HEK293 (cell line): ENCODE results near the gene SAMHD1.
A peak's percentile ranks its signal among the peaks of the same experiment; 100 is the strongest.

Experiments
- CTCF ChIA-PET: fragments of 350-600 bp; formaldehyde crosslinking; extraction: SDS; loops from one replicate; lab custom pipeline; 2021; ENCODE audit warnings: antibody characterized with exemption; lab: Yijun Ruan, JAX
- POLR2A ChIA-PET: fragments of 300-600 bp; formaldehyde crosslinking; extraction: SDS; loops from one replicate; lab custom pipeline; 2020; ENCODE audit warnings: antibody characterized with exemption, inconsistent platforms; lab: Yijun Ruan, JAX
- H3K27ac ChIP-seq: fragments of 200-500 bp; sonication (Bioruptor generic); 2 replicates; pipeline ENCODE4 v1.5.1; 2014; ENCODE audit warnings: low read depth, low read length, control low read depth, inconsistent platforms; ENCODE audit errors: extremely low read depth
- H3K36me3 ChIP-seq, 2 experiments: fragments of 200-500 bp in 1 of 2; sonication (Bioruptor generic) in 1 of 2; 1 replicate in 1 of 2; 2 replicates in 1 of 2; pipeline ENCODE4 v1.5.1; 2014 to 2017; ENCODE audit warnings: inconsistent platforms in 2 of 2, low read length in 2 of 2; ENCODE audit not compliant: control insufficient read depth in 2 of 2, insufficient read depth in 1 of 2
- H3K4me1 ChIP-seq: fragments of 200-500 bp; sonication (Bioruptor generic); 2 replicates; pipeline ENCODE4 v1.5.1; 2014; ENCODE audit warnings: mild to moderate bottlenecking, low read length, inconsistent platforms; ENCODE audit not compliant: control insufficient read depth, insufficient read depth
- H3K4me3 ChIP-seq: 2 replicates; pipeline ENCODE4 v1.5.1; 2011; ENCODE audit warnings: low read depth, mild to moderate bottlenecking, control low read depth, low read length, moderate library complexity
- H3K9me3 ChIP-seq: fragments of 200-500 bp; sonication (Bioruptor generic); 2 replicates; pipeline ENCODE4 v1.5.1; 2014; ENCODE audit warnings: low read depth, low read length, inconsistent platforms; ENCODE audit not compliant: control insufficient read depth, insufficient read depth
- HOXA7 ChIP-seq: sonication (generic); formaldehyde crosslinking; IDR thresholded peaks from 2 replicates; pipeline ENCODE4 v1.8.1; 2022; ENCODE audit warnings: missing genetic modification reagents, borderline replicate concordance
- KLF9 ChIP-seq: fragments of 450-650 bp; formaldehyde crosslinking; IDR thresholded peaks from 2 replicates; pipeline ENCODE4 v1.5.1; 2016; ENCODE audit warnings: missing biosample characterization, missing genetic modification characterization, low read depth
- MYNN ChIP-seq: fragments of 450-650 bp; formaldehyde crosslinking; IDR thresholded peaks from 2 replicates; pipeline ENCODE4 v1.5.1; 2016; ENCODE audit warnings: missing biosample characterization, missing genetic modification characterization, borderline replicate concordance
- SCRT2 ChIP-seq: fragments of 450-650 bp; formaldehyde crosslinking; IDR thresholded peaks from 2 replicates; pipeline ENCODE4 v1.5.1; 2016; ENCODE audit warnings: missing biosample characterization, missing genetic modification characterization
- SP3 ChIP-seq: fragments of 450-650 bp; formaldehyde crosslinking; IDR thresholded peaks from 2 replicates; pipeline ENCODE4 v1.5.1; 2016; ENCODE audit warnings: missing biosample characterization, missing genetic modification characterization
- SP7 ChIP-seq: fragments of 450-650 bp; formaldehyde crosslinking; IDR thresholded peaks from 2 replicates; pipeline ENCODE4 v1.5.1; 2016; ENCODE audit warnings: missing biosample characterization, missing genetic modification characterization
- ZBTB20 ChIP-seq: fragments of 450-650 bp; formaldehyde crosslinking; IDR thresholded peaks from 2 replicates; pipeline ENCODE4 v1.5.1; 2016; ENCODE audit warnings: missing biosample characterization, missing genetic modification characterization
- ZBTB7A ChIP-seq: fragments of 450-650 bp; formaldehyde crosslinking; IDR thresholded peaks from 2 replicates; pipeline ENCODE4 v1.5.1; 2016; ENCODE audit warnings: low read depth, missing biosample characterization, missing genetic modification characterization
- ZEB2 ChIP-seq: fragments of 450-650 bp; formaldehyde crosslinking; IDR thresholded peaks from 2 replicates; pipeline ENCODE4 v1.5.1; 2016; ENCODE audit warnings: missing biosample characterization, missing genetic modification characterization
- ZNF184 ChIP-seq: fragments of 450-650 bp; IDR thresholded peaks from 2 replicates; pipeline ENCODE4 v1.5.1; 2018; ENCODE audit warnings: missing biosample characterization, mild to moderate bottlenecking, missing genetic modification characterization
- ZNF223 ChIP-seq: fragments of 450-650 bp; formaldehyde crosslinking; IDR thresholded peaks from 2 replicates; pipeline ENCODE4 v1.5.1; 2016; ENCODE audit warnings: missing biosample characterization, missing genetic modification characterization
- ZNF248 ChIP-seq: fragments of 450-650 bp; formaldehyde crosslinking; IDR thresholded peaks from 2 replicates; pipeline ENCODE4 v1.5.1; 2017; ENCODE audit warnings: missing biosample characterization, missing genetic modification characterization
- ZNF394 ChIP-seq: fragments of 450-650 bp; formaldehyde crosslinking; IDR thresholded peaks from 2 replicates; pipeline ENCODE4 v1.5.1; 2016; ENCODE audit warnings: missing biosample characterization, missing genetic modification characterization, mild to moderate bottlenecking, moderate library complexity, borderline replicate concordance
- ZNF416 ChIP-seq: fragments of 450-650 bp; formaldehyde crosslinking; IDR thresholded peaks from 2 replicates; pipeline ENCODE4 v1.5.1; 2016; ENCODE audit warnings: missing biosample characterization, missing genetic modification characterization
- ZNF548 ChIP-seq: fragments of 450-650 bp; formaldehyde crosslinking; IDR thresholded peaks from 2 replicates; pipeline ENCODE4 v1.5.1; 2016; ENCODE audit warnings: missing biosample characterization, missing genetic modification characterization
- ZNF560 ChIP-seq: fragments of 450-650 bp; formaldehyde crosslinking; IDR thresholded peaks from 2 replicates; pipeline ENCODE4 v1.5.1; 2017; ENCODE audit warnings: missing biosample characterization, missing genetic modification characterization, borderline replicate concordance
- ZNF585B ChIP-seq: fragments of 450-650 bp; formaldehyde crosslinking; IDR thresholded peaks from 2 replicates; pipeline ENCODE4 v1.5.1; 2016; ENCODE audit warnings: missing biosample characterization, missing genetic modification characterization
- ZNF621 ChIP-seq: fragments of 450-650 bp; formaldehyde crosslinking; IDR thresholded peaks from 2 replicates; pipeline ENCODE4 v1.5.1; 2017; ENCODE audit warnings: missing biosample characterization, missing genetic modification characterization
- ZNF629 ChIP-seq: fragments of 450-650 bp; formaldehyde crosslinking; IDR thresholded peaks from 2 replicates; pipeline ENCODE4 v1.5.1; 2017; ENCODE audit warnings: missing biosample characterization, missing genetic modification characterization
- ZNF658 ChIP-seq: fragments of 450-650 bp; formaldehyde crosslinking; IDR thresholded peaks from 2 replicates; pipeline ENCODE4; 2016; ENCODE audit warnings: missing biosample characterization, missing genetic modification characterization
- ZNF777 ChIP-seq: fragments of 450-650 bp; formaldehyde crosslinking; IDR thresholded peaks from 2 replicates; pipeline ENCODE4 v1.5.1; 2017; ENCODE audit warnings: missing biosample characterization, missing genetic modification characterization, borderline replicate concordance
- ZNF792 ChIP-seq: fragments of 450-650 bp; formaldehyde crosslinking; IDR thresholded peaks from 2 replicates; pipeline ENCODE4 v1.5.1; 2016; ENCODE audit warnings: missing biosample characterization, missing genetic modification characterization
- TF ChIP-seq, protein P1 (sequence below): fragments of 450-650 bp; formaldehyde crosslinking; IDR thresholded peaks from 2 replicates; pipeline ENCODE4 v1.5.1; 2016; ENCODE audit warnings: missing biosample characterization, missing genetic modification characterization, low read depth
- TF ChIP-seq, protein P2 (sequence below): fragments of 450-650 bp; formaldehyde crosslinking; IDR thresholded peaks from 2 replicates; pipeline ENCODE4 v1.5.1; 2016; ENCODE audit warnings: missing biosample characterization, missing genetic modification characterization
- TF ChIP-seq, protein P3 (sequence below): fragments of 450-650 bp; formaldehyde crosslinking; IDR thresholded peaks from 2 replicates; pipeline ENCODE4 v1.5.1; 2016; ENCODE audit warnings: missing biosample characterization, missing genetic modification characterization
- TF ChIP-seq, protein P4 (sequence below): fragments of 450-650 bp; formaldehyde crosslinking; IDR thresholded peaks from 2 replicates; pipeline ENCODE4 v1.5.1; 2016; ENCODE audit warnings: missing biosample characterization, missing genetic modification characterization
- TF ChIP-seq, protein P5 (sequence below): fragments of 450-650 bp; formaldehyde crosslinking; IDR thresholded peaks from 2 replicates; pipeline ENCODE4; 2016; ENCODE audit warnings: missing biosample characterization, missing genetic modification characterization

Gene SAMHD1

DNA sequence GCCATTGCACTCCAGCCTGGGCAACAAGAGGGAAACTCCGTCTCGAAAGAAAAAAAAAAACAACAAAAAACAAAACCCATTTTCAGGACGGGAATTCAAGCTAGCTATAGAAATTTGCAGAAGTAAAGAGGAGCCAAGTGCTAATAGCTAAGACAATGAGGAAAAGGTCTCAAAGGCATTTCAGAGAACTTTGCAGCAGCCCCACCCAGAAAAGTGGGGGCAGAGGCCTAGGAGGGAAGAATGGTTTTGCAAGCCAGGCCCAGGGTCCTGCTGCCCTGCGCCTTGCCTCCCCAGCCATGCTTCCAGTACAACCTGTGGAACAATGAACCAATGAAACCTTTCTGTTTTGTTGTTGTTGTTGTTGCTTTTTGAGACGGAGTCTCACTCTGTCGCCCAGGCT is 38.3 kb upstream of the SAMHD1 start:
- Histone ChIP-seq H3K4me1 (no peaks in the 10 kb centered on the region), H3K36me3 (peaks cover 0 to 6% of the 10 kb centered on the region in 2 experiments; a peak in 1 of 3 replicates)
- TF ChIP-seq ZNF792 (tag by site-specific recombination) = no peak
- TF ChIP-seq SCRT2 = peak; percentile 52; the same call in 1 of the 2 replicates
- TF ChIP-seq SP7 (tag by site-specific recombination) = no peak
- TF ChIP-seq MYNN (tag by site-specific recombination) = no peak
- TF ChIP-seq ZNF416 (tag by site-specific recombination) = no peak
- TF ChIP-seq ZNF585B = peak; percentile 16; the same call in 1 of the 2 replicates
- TF ChIP-seq, all 188 proteins: peak for 2
- no peaks in the 10 kb centered on the region for H3K9me3 ChIP-seq
- ChIA-PET POLR2A (interaction anchor here (0.6 kb wide), 1 partner anchor 8 kb away, joined by 3 read pairs; no protein-coding TSS in a partner anchor), CTCF (interaction anchor here (0.6 kb wide), 1 partner anchor 21 kb away, joined by 3 read pairs; no protein-coding TSS in a partner anchor)
- H3K4me3 ChIP-seq = no peak overlapping the region
- H3K27ac ChIP-seq = no peak overlapping the region

DNA sequence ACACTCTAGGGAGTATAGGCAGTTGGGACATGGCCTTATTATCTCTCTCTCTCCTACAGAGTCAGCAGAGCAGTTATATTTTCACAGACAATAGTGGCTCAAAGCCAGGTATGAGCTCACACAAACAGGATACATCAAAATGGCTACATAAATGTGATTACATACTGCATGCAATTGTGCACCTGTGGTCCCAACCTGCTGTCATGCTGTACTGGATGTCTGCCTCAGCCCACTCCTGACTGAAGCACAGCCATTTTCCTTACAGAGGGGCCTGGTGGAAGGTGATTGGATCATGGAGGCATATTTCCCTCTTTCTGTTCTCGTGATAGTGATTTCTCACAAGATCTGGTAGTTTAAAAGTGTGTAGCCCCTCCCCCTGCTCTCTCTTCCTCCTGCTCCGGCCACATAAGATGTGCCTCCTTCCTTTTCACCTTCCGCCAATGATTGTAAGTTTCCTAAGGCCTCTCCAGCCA is 37.0 kb upstream of the SAMHD1 start:
- Histone ChIP-seq H3K27ac (no peak overlapping the region), H3K36me3 (no peaks in the 10 kb centered on the region), H3K4me1 (no peaks in the 10 kb centered on the region), H3K9me3 (no peaks in the 10 kb centered on the region), H3K4me3 (no peak overlapping the region)
- ChIA-PET CTCF (no interaction called here), POLR2A (no interaction called here)
- TF ChIP-seq MYNN (tag by site-specific recombination) (no peak), ZBTB7A (tag by site-specific recombination) (no peak), KLF9 (tag by site-specific recombination) (no peak), ZNF658 (no peak), ZNF184 (tag by site-specific recombination) (no peak), ZNF621 (no peak), ZEB2 (tag by site-specific recombination) (no peak), ZNF629 (tag by site-specific recombination) (no peak), ZNF560 (tag by site-specific recombination) (no peak), ZNF248 (tag by site-specific recombination) (no peak), SP3 (tag by site-specific recombination) (no peak), ZNF777 (tag by site-specific recombination) (no peak), HOXA7 (no peak), ZNF792 (tag by site-specific recombination) (no peak), ZNF223 (tag by site-specific recombination) (no peak), ZBTB20 (tag by site-specific recombination) (no peak), ZNF394 (tag by site-specific recombination) (no peak), ZNF548 (tag by site-specific recombination) (no peak)
- TF ChIP-seq, protein P1, sequence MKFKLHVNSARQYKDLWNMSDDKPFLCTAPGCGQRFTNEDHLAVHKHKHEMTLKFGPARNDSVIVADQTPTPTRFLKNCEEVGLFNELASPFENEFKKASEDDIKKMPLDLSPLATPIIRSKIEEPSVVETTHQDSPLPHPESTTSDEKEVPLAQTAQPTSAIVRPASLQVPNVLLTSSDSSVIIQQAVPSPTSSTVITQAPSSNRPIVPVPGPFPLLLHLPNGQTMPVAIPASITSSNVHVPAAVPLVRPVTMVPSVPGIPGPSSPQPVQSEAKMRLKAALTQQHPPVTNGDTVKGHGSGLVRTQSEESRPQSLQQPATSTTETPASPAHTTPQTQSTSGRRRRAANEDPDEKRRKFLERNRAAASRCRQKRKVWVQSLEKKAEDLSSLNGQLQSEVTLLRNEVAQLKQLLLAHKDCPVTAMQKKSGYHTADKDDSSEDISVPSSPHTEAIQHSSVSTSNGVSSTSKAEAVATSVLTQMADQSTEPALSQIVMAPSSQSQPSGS (tag by site-specific recombination) = no peak
- TF ChIP-seq, protein P2, sequence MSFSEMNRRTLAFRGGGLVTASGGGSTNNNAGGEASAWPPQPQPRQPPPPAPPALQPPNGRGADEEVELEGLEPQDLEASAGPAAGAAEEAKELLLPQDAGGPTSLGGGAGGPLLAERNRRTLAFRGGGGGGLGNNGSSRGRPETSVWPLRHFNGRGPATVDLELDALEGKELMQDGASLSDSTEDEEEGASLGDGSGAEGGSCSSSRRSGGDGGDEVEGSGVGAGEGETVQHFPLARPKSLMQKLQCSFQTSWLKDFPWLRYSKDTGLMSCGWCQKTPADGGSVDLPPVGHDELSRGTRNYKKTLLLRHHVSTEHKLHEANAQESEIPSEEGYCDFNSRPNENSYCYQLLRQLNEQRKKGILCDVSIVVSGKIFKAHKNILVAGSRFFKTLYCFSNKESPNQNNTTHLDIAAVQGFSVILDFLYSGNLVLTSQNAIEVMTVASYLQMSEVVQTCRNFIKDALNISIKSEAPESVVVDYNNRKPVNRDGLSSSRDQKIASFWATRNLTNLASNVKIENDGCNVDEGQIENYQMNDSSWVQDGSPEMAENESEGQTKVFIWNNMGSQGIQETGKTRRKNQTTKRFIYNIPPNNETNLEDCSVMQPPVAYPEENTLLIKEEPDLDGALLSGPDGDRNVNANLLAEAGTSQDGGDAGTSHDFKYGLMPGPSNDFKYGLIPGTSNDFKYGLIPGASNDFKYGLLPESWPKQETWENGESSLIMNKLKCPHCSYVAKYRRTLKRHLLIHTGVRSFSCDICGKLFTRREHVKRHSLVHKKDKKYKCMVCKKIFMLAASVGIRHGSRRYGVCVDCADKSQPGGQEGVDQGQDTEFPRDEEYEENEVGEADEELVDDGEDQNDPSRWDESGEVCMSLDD = no peak
- TF ChIP-seq, protein P3, sequence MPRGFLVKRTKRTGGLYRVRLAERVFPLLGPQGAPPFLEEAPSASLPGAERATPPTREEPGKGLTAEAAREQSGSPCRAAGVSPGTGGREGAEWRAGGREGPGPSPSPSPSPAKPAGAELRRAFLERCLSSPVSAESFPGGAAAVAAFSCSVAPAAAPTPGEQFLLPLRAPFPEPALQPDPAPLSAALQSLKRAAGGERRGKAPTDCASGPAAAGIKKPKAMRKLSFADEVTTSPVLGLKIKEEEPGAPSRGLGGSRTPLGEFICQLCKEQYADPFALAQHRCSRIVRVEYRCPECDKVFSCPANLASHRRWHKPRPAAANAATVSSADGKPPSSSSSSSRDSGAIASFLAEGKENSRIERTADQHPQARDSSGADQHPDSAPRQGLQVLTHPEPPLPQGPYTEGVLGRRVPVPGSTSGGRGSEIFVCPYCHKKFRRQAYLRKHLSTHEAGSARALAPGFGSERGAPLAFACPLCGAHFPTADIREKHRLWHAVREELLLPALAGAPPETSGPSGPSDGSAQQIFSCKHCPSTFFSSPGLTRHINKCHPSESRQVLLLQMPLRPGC (tag by site-specific recombination) = no peak
- TF ChIP-seq, protein P4, sequence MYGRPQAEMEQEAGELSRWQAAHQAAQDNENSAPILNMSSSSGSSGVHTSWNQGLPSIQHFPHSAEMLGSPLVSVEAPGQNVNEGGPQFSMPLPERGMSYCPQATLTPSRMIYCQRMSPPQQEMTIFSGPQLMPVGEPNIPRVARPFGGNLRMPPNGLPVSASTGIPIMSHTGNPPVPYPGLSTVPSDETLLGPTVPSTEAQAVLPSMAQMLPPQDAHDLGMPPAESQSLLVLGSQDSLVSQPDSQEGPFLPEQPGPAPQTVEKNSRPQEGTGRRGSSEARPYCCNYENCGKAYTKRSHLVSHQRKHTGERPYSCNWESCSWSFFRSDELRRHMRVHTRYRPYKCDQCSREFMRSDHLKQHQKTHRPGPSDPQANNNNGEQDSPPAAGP = no peak
- TF ChIP-seq, protein P5, sequence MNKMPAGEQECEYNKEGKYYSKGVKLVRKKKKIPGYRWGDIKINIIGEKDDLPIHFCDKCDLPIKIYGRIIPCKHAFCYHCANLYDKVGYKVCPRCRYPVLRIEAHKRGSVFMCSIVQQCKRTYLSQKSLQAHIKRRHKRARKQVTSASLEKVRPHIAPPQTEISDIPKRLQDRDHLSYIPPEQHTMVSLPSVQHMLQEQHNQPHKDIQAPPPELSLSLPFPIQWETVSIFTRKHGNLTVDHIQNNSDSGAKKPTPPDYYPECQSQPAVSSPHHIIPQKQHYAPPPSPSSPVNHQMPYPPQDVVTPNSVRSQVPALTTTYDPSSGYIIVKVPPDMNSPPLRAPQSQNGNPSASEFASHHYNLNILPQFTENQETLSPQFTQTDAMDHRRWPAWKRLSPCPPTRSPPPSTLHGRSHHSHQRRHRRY (tag by site-specific recombination) = no peak
